Stimulated activated naive CD8-positive, alpha-beta T cell treated with anti-CD3 and anti-CD28 coated beads, Interleukin-15, Interleukin-2, amounts not matched to agents 100 ng/mL and 50 ng/mL, for 24 hours (primary cell): ENCODE measurements around the gene RNF43.

Source experiments
- H3K27ac Mint-ChIP-seq: one replicate; pipeline ENCODE4 v1.8.0; 2021; ENCODE audit warnings: mild to moderate bottlenecking, mixed read lengths
- H3K27me3 Mint-ChIP-seq: one replicate; pipeline ENCODE4 v1.8.0; 2021; ENCODE audit warnings: mixed read lengths
- H3K36me3 Mint-ChIP-seq: one replicate; pipeline ENCODE4 v1.8.0; 2021; ENCODE audit warnings: low read depth, mixed read lengths
- H3K4me1 Mint-ChIP-seq: one replicate; pipeline ENCODE4 v1.8.0; 2021; ENCODE audit warnings: low read depth, mixed read lengths
- H3K4me3 Mint-ChIP-seq: one replicate; pipeline ENCODE4 v1.8.0; 2021; ENCODE audit warnings: mild to moderate bottlenecking, mixed read lengths
- H3K9me3 Mint-ChIP-seq: one replicate; pipeline ENCODE4 v1.8.0; 2021; ENCODE audit warnings: mixed read lengths

The RNF43 gene

DNA sequence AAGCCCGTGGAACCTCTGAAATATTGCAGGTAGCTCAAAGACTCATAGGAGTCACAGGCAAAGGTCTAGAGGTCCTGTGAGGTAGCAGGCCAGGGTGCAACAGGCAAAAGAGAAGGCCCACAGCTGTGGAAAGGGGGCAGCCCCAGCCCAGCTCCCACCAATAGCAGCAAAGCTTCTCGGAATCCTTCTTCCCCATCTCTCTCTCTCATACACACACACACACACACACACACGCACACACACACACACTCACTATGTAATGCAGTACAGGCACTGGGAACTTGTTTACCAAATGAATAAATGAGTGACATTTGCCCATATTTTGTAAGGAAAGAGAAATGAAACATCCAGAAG is 48.5 kb downstream of the RNF43 start:
- H3K9me3 Mint-ChIP-seq: no peaks in the 10 kb centered on the region
- H3K27ac Mint-ChIP-seq: no peak overlapping the region
- peaks cover 21% of the 10 kb centered on the region for H3K4me1 Mint-ChIP-seq
- no peak overlapping the region for H3K4me3 Mint-ChIP-seq
- H3K27me3 Mint-ChIP-seq: no peaks in the 10 kb centered on the region
- H3K36me3 Mint-ChIP-seq: peaks cover 3% of the 10 kb centered on the region
